Left cardiac atrium (tissue), 4 donors: Measurements from ENCODE around the gene PRPS1. TPM values are rescaled to one million over a fixed set of nuclear protein-coding genes. Genes with fewer than 3 reads are reported as not detected.
"Not testable (repeated sequence)": the region's sequence is repeated elsewhere in the genome, so short reads cannot be mapped to it uniquely, and the experiment has no call there.

ENCODE experiments used
- ATAC-seq, 2 donors: fragments of 200-7000 bp; cut with Tn5 transposase; one replicate each; pipeline ENCODE4 v1.9.1; 2020; ENCODE audit warnings: mild to moderate bottlenecking in 2 of 2, moderate library complexity in 2 of 2
- DNase-seq: peaks from one replicate; pipeline ENCODE4 v3.0.0-alpha.2; 2020
- intact Hi-C, 2 donors: fragments of 100-400 bp; cut with DNase I; formaldehyde crosslinking; loops; one replicate each; pipeline versions ENCODE4 v1.14.1 to v1.15.1; 2022 to 2023
- total RNA-seq, 2 donors: library from RNA; stranded (reverse); fragmentation: NEBNext Ultra II Directional; extraction: Animal tissue kit (Norgen Biotek cat#: 25700); gene quantifications; one replicate each; pipeline ENCODE4 v1.2.1, GENCODE V29; 2021
- donor health status: DM: no; HTN: yes; CAD: no.
- donor health status: DM: no; HTN: yes; CAD: no; lungs with severe emphysema.
- donor health status: DM: yes; HTN: yes; CAD: no.
- donor health status: Dilated cardiomyopathy.

PRPS1 gene
- total RNA-seq, 2 donors from 2014 or later: 24.3 to 29.1 TPM

DNA sequence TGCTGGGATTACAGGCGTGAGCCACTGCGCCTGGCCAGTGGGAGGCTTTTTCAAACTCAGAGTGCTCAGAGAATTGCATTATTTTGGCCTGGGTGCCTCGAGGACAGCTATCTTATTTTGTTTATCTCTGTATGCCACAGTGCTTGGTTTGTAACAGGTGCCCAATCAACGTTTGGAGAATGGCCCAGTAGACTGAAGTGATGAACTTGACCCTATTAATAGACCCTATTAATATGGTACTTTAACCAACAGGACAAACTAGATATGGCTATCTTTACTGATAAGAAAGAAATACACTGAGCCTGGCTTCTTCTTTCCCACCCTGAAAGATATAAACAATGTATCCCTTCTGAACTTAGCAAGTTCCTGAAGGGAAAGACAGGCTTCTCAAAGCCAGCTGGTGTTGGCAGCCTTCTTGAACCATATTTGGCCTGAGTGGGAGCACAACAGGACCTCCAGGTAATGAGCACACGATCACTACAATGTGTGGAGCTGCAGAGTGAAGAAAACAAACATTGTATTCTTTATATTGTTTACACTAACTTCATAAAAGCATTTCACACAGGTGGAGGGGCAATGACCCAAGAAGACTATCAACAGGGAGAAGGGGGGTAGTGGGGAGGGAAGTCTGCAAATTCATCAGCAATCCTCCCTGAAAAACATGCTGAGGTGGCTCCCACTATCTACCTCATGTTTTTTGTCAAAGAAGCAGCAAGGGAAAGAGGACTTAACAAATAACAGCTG, 41.7 kb downstream of the PRPS1 start:
- DNase-seq (no peak), ATAC-seq (no peak)
- intact Hi-C loops: loop anchor here (5.0 kb wide), 3 partner anchors 47 to 107 kb away; partner anchors contain the start of genes NCBP2L (in 1 of the 2) and TSC22D3 (in 1 of the 2)

DNA sequence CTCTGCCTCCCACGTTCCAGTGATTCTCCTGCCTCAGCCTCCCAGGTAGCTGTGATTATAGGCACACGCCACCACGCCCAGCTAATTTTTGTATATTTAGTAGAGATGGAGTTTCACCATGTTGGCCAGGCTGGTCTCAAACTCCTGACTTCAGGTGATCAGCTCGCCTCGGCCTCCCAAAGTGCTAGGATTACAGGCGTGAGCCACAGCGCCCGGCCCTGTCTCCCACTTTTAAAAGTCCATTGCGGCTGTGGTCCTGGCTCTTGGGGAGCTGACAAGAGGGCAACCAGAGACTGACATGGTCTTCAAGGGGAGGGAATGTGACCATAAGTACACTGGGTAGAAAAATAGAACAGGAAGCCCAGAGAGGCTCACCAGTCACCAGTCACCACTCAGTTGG, 42.9 kb downstream of the PRPS1 start:
- ATAC-seq, DNase-seq: not testable (repeated sequence)
- intact Hi-C loops: loop anchor here (5.0 kb wide), 3 partner anchors 46 to 106 kb away; partner anchors contain the start of genes NCBP2L (in 1 of the 2) and TSC22D3 (in 1 of the 2)

DNA sequence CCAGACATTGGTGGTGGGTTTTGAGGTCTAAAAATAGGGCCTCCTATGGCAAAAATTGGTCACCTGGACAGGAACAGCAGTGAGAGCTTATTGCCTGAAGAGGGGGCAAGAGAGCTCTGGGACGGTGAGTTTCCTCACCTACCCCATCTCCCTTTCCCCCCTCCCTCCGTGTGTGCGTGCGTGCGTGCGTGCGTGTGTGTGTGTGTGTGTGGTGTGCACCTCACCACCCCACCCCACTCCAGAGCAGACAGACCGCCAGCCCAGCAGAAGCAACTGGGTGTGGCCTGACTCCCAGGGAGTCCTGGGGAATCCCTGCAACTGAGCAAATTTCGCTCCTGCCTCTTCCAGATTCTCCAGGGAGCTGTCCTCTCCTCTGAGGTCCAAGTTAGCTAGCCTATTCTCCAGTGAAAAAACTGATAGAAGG, 44.7 kb downstream of the PRPS1 start:
- intact Hi-C loops: loop anchor here (5.0 kb wide), 3 partner anchors 44 to 104 kb away; partner anchors contain the start of genes NCBP2L (in 1 of the 2) and TSC22D3 (in 1 of the 2)
- DNase-seq (peak; percentile 75), ATAC-seq (peak; percentile 34 to 64)

DNA sequence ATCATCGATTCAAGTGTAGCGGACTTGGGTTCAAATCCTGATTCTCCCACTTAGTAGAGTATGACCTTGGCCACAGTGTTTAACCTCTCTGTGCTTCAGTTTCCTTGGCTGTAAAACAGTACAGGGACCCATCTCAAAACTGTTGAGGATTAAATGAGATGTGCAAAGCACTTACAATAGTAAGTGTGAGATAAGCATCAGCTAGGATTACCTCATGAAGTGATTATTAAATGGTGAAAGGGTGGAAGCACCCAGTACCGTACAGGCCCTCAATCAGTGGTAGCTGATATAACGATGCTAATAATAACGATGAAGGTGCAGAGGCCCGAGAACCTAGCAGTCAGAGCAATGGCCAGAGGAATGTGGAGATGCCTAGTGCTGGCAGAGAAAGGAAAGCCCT, 45.1 kb downstream of the PRPS1 start:
- no peak for ATAC-seq
- DNase-seq: no peak
- intact Hi-C loops: loop anchor here (5.0 kb wide), 3 partner anchors 44 to 104 kb away; partner anchors contain the start of genes NCBP2L (in 1 of the 2) and TSC22D3 (in 1 of the 2)

DNA sequence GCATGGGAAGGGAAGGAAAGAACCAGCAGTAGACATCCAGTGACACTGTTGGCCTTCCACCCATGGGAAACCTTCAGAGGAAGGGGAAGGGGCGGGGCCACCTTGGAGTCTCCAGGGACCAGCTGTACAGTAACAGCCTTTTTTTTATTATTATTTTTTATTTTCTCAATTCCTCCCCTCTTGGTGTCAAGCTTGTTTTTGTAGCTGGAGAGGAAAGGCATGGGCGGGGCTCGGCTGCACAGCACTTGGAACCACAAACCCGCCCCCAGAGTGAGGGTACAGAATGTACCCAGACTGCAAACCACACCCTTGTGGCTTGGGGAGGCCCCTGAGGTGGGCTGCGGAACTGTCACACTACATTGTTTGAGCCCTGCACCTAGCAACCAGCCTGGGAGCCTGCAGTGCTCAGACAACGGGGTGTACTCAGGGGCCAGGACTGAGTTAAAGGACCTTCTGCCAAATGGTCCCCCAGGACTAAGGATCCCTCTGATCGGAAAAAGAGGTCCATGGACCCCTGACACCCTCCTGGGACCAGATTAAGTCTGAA, 45.7 kb downstream of the PRPS1 start:
- intact Hi-C loops: loop anchor here (5.0 kb wide), 3 partner anchors 43 to 103 kb away; partner anchors contain the start of genes NCBP2L (in 1 of the 2) and TSC22D3 (in 1 of the 2)
- DNase-seq (peak; percentile 90), ATAC-seq (peak; percentile 60 to 77)

DNA sequence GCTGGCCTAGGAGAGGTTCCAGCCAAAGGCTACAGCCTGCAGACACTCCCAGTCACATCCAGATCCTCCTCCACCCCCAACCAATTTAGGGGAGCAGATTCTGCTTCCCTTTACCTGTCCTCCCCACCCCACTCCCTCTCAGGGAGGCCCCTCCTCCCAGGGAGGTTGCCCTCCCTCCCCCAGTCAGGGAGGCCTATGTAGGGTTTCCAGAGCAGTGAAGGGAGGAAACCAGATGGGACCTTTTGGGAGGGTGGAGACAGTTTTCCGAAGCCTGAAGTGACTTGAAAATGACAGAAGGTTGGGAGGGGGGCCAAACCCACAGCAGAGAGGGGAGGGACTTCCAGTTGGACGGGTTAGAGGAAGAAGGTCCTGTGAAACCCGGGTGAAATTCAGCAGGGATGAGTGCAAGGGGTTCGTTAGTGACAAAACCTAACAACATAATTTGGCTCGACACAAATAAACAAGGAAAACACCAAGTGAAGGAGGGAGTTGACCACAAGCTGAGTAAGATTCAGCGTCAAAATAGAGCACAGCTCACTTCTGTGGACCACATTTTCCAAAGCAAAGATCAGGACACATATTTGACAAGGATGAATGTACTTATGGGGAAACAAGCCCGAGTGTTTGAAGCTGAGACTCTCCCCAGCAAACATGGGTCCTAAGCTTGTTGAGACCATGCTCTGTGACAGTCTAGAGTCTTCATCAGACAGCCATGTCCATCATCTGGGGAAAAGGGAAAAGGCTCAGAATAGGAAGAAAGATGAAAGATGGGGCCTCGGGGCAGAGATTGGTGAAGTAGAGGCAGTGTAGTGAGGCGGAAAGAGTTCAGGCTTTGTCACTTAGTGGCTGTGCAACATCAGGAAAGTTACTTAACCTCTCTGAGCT, 46.4 kb downstream of the PRPS1 start:
- DNase-seq: peak; percentile 72
- intact Hi-C loops: loop anchor here (5.0 kb wide), 4 partner anchors 38 to 103 kb away; partner anchors contain the start of genes NCBP2L (in 1 of the 2) and TSC22D3 (in 1 of the 2)
- peak; percentile 17 to 39 for ATAC-seq

DNA sequence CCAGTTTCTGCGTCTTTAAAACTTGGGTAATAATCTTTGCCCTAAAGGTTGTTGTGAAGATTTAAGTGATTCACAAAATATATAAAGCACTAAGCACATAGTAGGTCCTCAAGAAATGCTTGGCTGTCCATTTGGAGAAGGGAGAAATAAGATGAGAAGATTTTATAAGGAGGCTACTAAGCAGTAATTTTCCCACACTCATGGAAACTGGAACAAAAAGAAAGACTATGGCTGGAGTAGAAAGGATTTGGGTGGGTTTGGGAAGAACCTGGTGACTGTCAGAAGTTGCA, 47.0 kb downstream of the PRPS1 start:
- intact Hi-C loops: loop anchor here in 1 of 2 donors (5.0 kb wide), 1 partner anchor 37 kb away; no protein-coding TSS in a partner anchor
- ATAC-seq (no peak), DNase-seq (no peak)

DNA sequence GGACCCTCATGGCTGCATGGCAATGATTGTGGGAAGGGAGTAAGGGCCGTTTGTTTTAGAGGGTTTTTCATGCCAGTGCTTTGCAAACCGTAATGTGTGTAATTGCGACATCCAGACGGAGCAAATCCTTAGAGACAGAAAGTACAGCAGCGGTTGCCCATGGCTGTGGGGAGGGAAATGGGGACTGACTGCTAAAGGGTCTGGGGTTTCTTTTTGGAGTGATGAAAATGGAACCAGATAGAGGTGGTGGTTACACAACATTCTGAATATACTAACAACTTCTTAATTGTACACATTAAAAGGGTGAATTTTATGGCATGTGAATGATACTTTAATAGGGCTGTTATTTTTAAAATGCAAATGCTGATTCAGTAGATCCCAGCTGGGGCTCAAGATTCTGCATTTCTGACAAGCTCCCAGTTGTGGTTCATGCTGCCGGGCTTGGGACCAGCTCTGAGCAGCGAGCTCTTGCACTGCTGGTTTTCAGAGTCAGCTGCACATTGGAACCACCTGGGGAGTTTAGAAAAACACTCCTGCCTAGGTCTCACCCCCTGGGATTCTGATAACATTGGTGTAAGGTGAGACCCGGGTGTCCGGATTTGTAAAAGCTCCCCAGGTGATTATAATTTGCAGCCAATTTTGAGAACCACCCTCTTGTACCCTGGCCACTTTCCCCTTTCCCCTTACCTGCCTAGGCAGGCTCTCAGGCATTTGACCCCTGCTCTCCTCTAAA, 47.7 kb downstream of the PRPS1 start:
- intact Hi-C loops: loop anchor here in 1 of 2 donors (5.0 kb wide), 1 partner anchor 36 kb away; no protein-coding TSS in a partner anchor
- ATAC-seq (peak; percentile 10 to 27), DNase-seq (no peak)

DNA sequence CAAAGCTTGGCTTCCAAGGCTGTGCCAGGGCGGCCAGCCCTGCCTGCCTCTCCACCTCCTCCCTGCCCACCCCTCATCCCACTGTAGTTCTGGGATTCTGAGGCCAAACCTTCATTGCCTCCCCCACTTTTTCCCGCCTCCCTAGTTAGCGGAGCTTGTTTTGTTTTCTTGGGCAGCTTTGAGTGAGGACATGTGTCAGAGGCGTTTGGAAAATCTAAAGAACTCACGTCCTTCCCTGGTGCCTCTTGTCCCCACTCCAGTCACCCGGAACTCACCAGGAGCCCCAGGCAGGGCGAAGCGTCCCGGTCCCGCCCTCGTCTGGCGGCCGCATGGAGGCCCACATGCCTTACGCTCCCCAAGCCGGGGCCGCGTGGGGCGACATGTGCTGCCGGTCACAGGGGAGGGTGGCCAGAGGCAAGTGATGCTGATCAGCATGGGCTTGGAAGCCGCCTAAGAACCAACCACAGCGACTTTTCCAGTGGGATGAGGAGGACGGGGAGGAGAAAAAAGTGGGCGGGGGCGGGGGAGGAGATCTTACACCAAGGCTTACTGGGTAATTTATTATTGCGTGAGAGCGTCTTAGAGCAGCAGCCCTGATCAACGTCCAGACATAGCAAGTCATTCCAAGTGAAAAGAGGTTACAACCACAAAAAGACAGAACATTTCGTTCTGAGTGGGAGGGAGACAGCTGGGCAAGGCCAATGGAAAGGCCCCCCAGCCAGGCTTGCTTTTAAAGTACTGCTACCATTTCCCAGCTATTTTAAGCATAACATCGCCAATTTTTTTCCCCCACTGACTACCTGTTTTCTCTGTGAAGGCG, 48.5 kb downstream of the PRPS1 start:
- intact Hi-C loops: loop anchor here in 1 of 2 donors (5.0 kb wide), 1 partner anchor 36 kb away; no protein-coding TSS in a partner anchor
- peak; percentile 66 to 71 for ATAC-seq
- DNase-seq: peak; percentile 90

DNA sequence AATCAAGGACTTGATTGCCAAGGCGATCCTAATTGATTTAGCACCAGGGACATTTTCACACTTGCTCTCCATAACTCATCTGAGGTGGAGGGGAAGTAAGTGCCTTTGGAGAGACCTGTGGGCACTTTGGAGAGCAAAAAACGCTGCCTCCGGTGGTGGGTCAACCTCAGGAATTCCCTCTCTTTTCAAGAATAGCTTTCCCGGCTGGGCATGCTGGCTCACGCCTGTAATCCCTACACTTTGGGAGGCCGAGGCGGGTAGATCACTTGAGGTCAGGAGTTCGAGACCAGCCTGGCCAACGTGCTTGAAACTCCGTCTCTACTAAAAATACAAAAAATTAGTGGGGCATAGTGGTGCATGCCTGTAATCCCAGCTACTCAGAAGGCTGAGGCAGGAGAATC, 49.2 kb downstream of the PRPS1 start:
- DNase-seq: no peak
- no peak for ATAC-seq
- intact Hi-C loops: loop anchor here in 1 of 2 donors (5.0 kb wide), 1 partner anchor 35 kb away; no protein-coding TSS in a partner anchor

DNA sequence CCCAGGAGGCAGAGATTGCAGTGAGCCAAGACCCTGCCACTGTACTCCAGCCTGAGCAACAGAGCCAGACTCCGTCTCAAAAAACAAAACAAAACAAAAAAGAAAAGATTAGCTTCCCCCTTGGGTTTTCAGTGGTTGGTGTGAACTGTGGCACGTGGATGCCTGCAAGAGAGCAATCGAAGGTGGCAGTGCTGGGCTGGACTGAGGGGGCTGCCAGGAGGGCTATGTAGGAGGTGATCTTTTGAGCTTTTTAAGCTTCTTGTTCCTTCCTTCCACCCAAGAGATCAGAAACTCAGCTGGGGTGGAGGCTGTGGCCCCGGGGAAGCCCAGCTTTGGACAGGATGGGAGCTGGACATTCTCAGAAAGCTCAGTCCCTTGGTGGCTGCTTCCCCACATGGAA, 49.6 kb downstream of the PRPS1 start:
- DNase-seq (no peak), ATAC-seq (no peak)
- intact Hi-C loops: loop anchor here in 1 of 2 donors (5.0 kb wide), 1 partner anchor 34 kb away; no protein-coding TSS in a partner anchor

DNA sequence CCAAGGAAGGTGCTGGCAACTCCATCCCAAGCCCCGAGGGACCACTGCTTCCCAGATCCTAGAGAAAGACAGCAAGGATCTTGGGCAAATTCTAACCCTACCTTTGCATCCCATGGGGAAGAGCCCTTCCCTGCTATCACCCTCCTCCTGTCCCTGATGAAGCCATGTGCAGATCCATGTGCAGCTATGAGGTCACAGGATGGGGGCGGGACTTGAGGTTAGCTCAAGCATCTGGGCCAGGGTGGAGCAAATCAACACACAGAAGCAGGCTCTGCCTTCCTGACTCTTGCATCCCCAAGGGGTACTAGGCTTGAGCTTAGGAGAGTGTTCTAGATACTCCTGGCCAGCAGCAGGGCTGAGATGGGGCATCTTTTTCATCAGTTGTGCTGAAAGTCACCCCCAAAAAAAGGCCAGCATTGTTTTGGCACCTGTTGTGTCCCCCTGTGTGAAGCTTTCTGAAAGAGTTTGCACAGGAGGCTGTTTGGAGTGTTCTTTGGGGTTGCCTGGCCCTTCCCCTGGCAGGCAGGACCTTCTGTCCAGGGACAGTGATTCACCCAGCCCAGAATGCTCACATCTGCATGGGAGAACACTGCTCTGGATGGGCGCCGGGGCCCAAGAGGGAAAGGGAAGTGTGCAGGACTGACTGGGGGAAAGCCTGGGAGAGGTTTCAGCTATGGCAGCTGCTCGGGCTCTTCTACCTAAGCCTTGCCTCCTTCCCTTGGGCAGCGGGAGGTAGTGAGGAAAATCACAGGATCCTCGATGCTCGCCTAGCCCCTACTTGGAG, 50.8 kb downstream of the PRPS1 start:
- intact Hi-C loops: loop anchor here in 1 of 2 donors (5.0 kb wide), 1 partner anchor 33 kb away; no protein-coding TSS in a partner anchor
- ATAC-seq (peak in 1 of 2 donors; percentile 38), DNase-seq (peak; percentile 85)

DNA sequence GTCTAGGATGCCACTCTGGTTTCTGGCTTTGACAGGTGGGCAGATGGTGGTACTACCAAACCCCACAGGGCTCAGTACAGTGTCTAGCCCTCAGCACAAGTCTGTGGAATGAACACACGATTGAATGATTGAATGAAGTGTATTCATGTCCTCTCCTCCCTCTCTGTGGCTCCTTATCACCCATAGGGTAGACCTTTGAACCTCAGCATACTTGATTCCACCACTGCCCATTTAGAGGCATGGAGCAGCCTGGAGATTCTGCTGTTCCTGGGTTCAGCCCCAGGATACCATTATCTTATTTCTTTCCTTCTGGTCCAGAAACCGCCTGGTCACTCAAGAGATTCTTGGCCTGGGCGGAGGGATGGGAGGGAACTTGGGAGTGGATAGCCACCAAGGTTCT, 53.9 kb downstream of the PRPS1 start:
- DNase-seq (no peak), ATAC-seq (no peak)
- intact Hi-C loops: no loop called here

DNA sequence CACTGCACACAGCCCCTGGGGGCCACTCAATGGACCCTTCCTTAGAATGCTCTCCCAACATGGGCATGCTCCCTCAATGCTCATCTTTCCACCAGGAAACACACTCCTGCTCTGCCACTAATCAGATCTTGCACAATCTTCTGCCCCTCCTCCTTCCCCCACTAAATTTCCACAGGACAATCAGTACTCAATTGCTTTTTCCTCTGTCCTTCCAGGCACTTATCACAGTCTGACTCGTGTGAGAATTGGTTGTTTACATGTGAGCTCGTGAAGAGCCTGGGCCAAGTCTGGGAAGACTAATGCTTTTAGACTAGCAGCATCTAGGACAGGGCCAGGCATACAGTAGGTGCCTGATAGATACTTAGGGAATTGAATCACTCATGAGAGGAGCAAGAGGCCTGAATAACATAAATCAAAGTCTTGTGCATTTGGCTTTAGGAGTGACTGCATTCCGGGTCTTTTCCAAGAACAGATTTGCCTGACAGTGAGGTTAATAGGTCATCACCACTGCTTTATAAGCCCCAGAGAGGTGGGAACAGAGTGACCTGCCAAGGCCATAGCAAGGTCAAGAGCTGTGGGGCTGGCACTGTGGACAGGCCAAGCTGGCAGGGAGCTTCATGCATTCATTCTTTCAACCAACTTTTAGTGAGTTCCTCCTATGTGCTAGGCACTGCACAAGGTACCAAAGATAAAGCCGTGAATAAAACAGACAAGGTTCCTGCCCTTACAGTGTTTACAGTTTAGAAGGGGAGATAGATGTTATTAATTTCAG, 55.0 kb downstream of the PRPS1 start:
- DNase-seq: no peak
- intact Hi-C loops: no loop called here
- peak; percentile 30 to 51 for ATAC-seq

DNA sequence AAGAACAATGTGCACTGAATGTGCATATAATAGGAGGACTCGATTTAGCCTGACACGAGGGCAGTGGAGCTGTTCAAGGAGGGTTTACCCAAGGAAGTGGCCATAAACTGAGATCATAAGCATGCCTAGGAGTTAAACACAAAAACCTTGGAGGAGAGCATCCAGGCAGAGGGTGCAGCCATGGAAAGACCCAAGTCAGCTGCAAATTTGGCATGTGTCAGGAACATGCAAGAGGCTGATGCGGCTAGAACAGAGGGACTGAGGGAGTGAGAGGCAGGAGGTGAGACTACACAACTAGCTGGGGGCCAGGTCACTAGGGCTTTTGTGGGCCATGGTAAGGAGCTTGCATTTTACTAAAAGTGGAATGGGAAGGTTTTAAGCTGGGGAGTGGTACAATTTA, 55.6 kb downstream of the PRPS1 start:
- intact Hi-C loops: no loop called here
- no peak for DNase-seq
- no peak for ATAC-seq

DNA sequence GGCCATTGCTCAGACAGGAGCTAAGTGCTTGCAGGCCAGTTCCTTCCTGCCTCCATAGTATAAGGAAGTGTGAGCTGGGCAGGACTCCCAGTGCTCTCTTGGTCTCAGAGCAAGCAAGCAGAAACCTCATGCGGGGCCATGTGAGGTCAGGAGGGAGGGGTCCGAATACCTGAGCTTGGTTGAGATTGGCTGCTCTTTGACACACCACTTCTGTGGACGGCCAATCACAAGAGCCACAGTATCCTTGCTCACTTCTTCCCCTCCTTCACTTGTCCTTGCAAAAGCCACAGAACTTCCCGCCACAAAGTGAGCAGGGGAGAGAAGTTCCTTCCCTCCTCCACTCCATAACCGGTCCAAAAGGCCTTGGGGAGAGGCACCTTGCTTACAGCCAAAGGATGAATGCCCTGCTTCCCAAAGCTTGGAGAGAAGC, 56.7 kb downstream of the PRPS1 start:
- peak; percentile 60 to 93 for ATAC-seq
- intact Hi-C loops: no loop called here
- DNase-seq: peak; percentile 83
